ENCODE data around the gene CNTLN. TPM values are rescaled to one million over a fixed set of nuclear protein-coding genes. Genes with fewer than 3 reads are reported as not detected.

The CNTLN gene
- total RNA-seq, 1 experiment from 2014 or later: 5.1 TPM

GRCh38 chr9:17398350-17398749, 263.5 kb downstream of the CNTLN start (continued):
- TF ChIP-seq ATF3 (IDR thresholded peaks at IDR 0.05) (no peak), MAX (IDR thresholded peaks at IDR 0.05) (no peak), JUND (IDR thresholded peaks at IDR 0.05) (no peak), ELF1 (IDR thresholded peaks at IDR 0.05; ENCODE audit: borderline replicate concordance, low read depth) (no peak), TCF7L2 (IDR thresholded peaks at IDR 0.05; ENCODE audit: borderline replicate concordance, extremely low read depth, insufficient read depth, insufficient read length) (no peak), ZNF274 (IDR thresholded peaks at IDR 0.05; ENCODE audit: low read depth, low read length) (no peak), RAD21 (IDR thresholded peaks at IDR 0.05; ENCODE audit: low read depth) (no peak)

- Histone ChIP-seq H3K4me3 (replicated peaks in 1 of 2; ENCODE audit: low read depth in 1 of 2, low read length in 2 of 2) (no peak overlapping the region), H3K27me3 (ENCODE audit: insufficient read depth, low read length) (no peaks in the 10 kb centered on the region), H2AFZ (ENCODE audit: low read depth, low read length, poor library complexity, severe bottlenecking) (no peak overlapping the region), H4K20me1 (ENCODE audit: insufficient read depth) (no peaks in the 10 kb centered on the region), H3K4me2 (ENCODE audit: low read length) (no peak overlapping the region), H3K4me1 (ENCODE audit: control insufficient read depth in 1 of 2, insufficient read depth in 2 of 2, low read length in 2 of 2) (no peaks in the 10 kb centered on the region), H3K9me2 (ENCODE audit: insufficient read depth) (no peaks in the 10 kb centered on the region), H3K9me3 (ENCODE audit: control insufficient read depth in 1 of 2, insufficient read depth in 1 of 2, low read depth in 1 of 2, low read length in 2 of 2) (no peaks in the 10 kb centered on the region), H3K27ac (ENCODE audit: low read depth, low read length) (no peak overlapping the region), H3K79me2 (ENCODE audit: insufficient read depth, low read length) (no peaks in the 10 kb centered on the region), H3K9ac (ENCODE audit: low read length) (no peak overlapping the region), H3K36me3 (ENCODE audit: control insufficient read depth in 1 of 2, insufficient read depth in 2 of 2, low read length in 2 of 2) (no peaks in the 10 kb centered on the region)
- ChIA-PET RAD21 (ENCODE audit: low non-redundant PET in 1 of 2, low total read pairs in 2 of 2, uncharacterized antibody in 2 of 2, unreplicated experiment in 2 of 2) (no interaction called here), POLR2A (no interaction called here), CTCF (interaction anchor here (1.2 to 1.3 kb wide), 3 partner anchors 183 to 339 kb away, joined by 5 to 8 read pairs (median 6); no protein-coding TSS in a partner anchor)
- TF ChIP-seq MAX (IDR thresholded peaks at IDR 0.05) (no peak), CTCF (IDR thresholded peaks at IDR 0.05 in 2 of 3, conservative IDR thresholded peaks at IDR 0.05 in 1 of 3; ENCODE audit: borderline replicate concordance in 1 of 3, insufficient read depth in 1 of 3, low read depth in 2 of 3, low read length in 2 of 3) (no peak), SIN3A (IDR thresholded peaks at IDR 0.05; ENCODE audit: low read depth) (no peak), FOSL1 (IDR thresholded peaks at IDR 0.05; ENCODE audit: low read depth) (no peak), ZNF274 (IDR thresholded peaks at IDR 0.05; ENCODE audit: low read depth, low read length) (no peak), CEBPB (IDR thresholded peaks at IDR 0.05; ENCODE audit: low read depth) (no peak), EZH2 (IDR thresholded peaks at IDR 0.05) (no peak), EZH2phosphoT487 (IDR thresholded peaks at IDR 0.05; ENCODE audit: borderline replicate concordance) (no peak), POLR2AphosphoS5 (IDR thresholded peaks at IDR 0.05; ENCODE audit: low read depth, low read length) (no peak), RAD21 (IDR thresholded peaks at IDR 0.05; ENCODE audit: low read depth) (no peak)
- no TSS peak for BruUV-seq (replicated peaks)
- no peak for ATAC-seq
- no peak for DNase-seq (ENCODE audit: low read depth, low spot score)
- intact Hi-C loops (cut with micrococcal nuclease): loop anchor here (1.0 to 5.0 kb wide), 2 partner anchors 286 to 340 kb away; no protein-coding TSS in a partner anchor
Observed at GRCh38 chr9:17401858-17402257, 267.0 kb downstream of the CNTLN start.

Measured in HCT116 (cell line).